GM12875 (cell line): ENCODE measurements around the gene RNF141.

Experiments
- H3K4me3 ChIP-seq: one replicate; pipeline ENCODE4 v1.5.1; 2011; ENCODE audit warnings: low read depth, low read length, control low read depth
- CTCF ChIP-seq: IDR thresholded peaks from 2 replicates; pipeline ENCODE4 v1.5.1; 2011; ENCODE audit warnings: low read depth, mild to moderate bottlenecking, control low read depth, inconsistent platforms, low read length, moderate library complexity, borderline replicate concordance; ENCODE audit not compliant: insufficient read depth

The RNF141 gene

GRCh38 chr11:10524471-10524870, 16.5 kb downstream of the RNF141 start:
- H3K4me3 ChIP-seq, result no peak overlapping the region
- TF ChIP-seq CTCF, result no peak

- no peak for TF ChIP-seq CTCF
- no peak overlapping the region for H3K4me3 ChIP-seq
Measured at GRCh38 chr11:10522921-10523320, 18.1 kb downstream of the RNF141 start.

GRCh38 chr11:10522276-10522675, 18.7 kb downstream of the RNF141 start:
- no peak overlapping the region for H3K4me3 ChIP-seq
- no peak for TF ChIP-seq CTCF

- no peak for TF ChIP-seq CTCF
- no peak overlapping the region for H3K4me3 ChIP-seq
Measured at GRCh38 chr11:10520562-10520961, 20.4 kb downstream of the RNF141 start.

GRCh38 chr11:10519630-10520029, 21.4 kb downstream of the RNF141 start:
- H3K4me3 ChIP-seq, result no peak overlapping the region
- TF ChIP-seq CTCF, result no peak

- no peak overlapping the region for H3K4me3 ChIP-seq
- no peak for TF ChIP-seq CTCF
Measured at GRCh38 chr11:10518891-10519290, 22.1 kb downstream of the RNF141 start.

GRCh38 chr11:10518123-10518522, 22.9 kb downstream of the RNF141 start:
- no peak for TF ChIP-seq CTCF
- no peak overlapping the region for H3K4me3 ChIP-seq
